Measurements from ENCODE around the gene MUCL3.
"Not testable (repeated sequence)": the region's sequence is repeated elsewhere in the genome, so short reads cannot be mapped to it uniquely, and the experiment has no call there.

Gene MUCL3

GRCh38 chr6:30991891-30992290 is 51.1 kb downstream of the MUCL3 start:
- no peak for FAIRE-seq
- DNase-seq (ENCODE audit: insufficient read length, low spot score): no peak
- no peak for TF ChIP-seq POLR2A (IDR thresholded peaks at IDR 0.05; ENCODE audit: low read depth, low read length)

- FAIRE-seq (no peak), DNase-seq (ENCODE audit: insufficient read length, low spot score) (no peak)
- no peak for TF ChIP-seq POLR2A (IDR thresholded peaks at IDR 0.05; ENCODE audit: low read depth, low read length)
Measured at GRCh38 chr6:30997301-30997700, 56.5 kb downstream of the MUCL3 start.

GRCh38 chr6:30998785-30999184 is 58.0 kb downstream of the MUCL3 start:
- DNase-seq (ENCODE audit: insufficient read length, low spot score) (no peak), FAIRE-seq (no peak)
- TF ChIP-seq POLR2A (IDR thresholded peaks at IDR 0.05; ENCODE audit: low read depth, low read length): no peak

GRCh38 chr6:31000067-31000860 is 59.5 kb downstream of the MUCL3 start:
- FAIRE-seq; DNase-seq (ENCODE audit: insufficient read length, low spot score): not testable (repeated sequence)

GRCh38 chr6:31001281-31001888 is 60.6 kb downstream of the MUCL3 start:
- no peak for DNase-seq (ENCODE audit: insufficient read length, low spot score)
- no peak for TF ChIP-seq POLR2A (IDR thresholded peaks at IDR 0.05; ENCODE audit: low read depth, low read length)
- no peak for FAIRE-seq

GRCh38 chr6:31002471-31002870 is 61.7 kb downstream of the MUCL3 start:
- TF ChIP-seq POLR2A (IDR thresholded peaks at IDR 0.05; ENCODE audit: low read depth, low read length): no peak
- FAIRE-seq (no peak), DNase-seq (ENCODE audit: insufficient read length, low spot score) (no peak)
